Lung (tissue), 12 donors: ENCODE results near the gene SLC10A7. TPM values are rescaled to one million over a fixed set of nuclear protein-coding genes. Genes with fewer than 3 reads are reported as not detected.

Experiments used
- ATAC-seq: fragments of 200-7000 bp; cut with Tn5 transposase; one replicate; pipeline ENCODE4 v1.9.1; 2020; ENCODE audit warnings: moderate number of reproducible peaks; ENCODE audit not compliant: insufficient read depth, low FRiP score
- DNase-seq, 3 donors: peaks; one replicate each; pipeline ENCODE4 v3.0.0-alpha.2; 2013 to 2017
- H3K27ac ChIP-seq, 2 donors: one replicate each; pipeline ENCODE4 v1.5.1; 2013; ENCODE audit warnings: mild to moderate bottlenecking in 2 of 2, moderate library complexity in 2 of 2, control low read depth in 1 of 2, inconsistent platforms in 1 of 2, low read depth in 1 of 2, low read length in 1 of 2
- H3K27me3 ChIP-seq, 3 donors: one replicate each; pipeline ENCODE4 v1.5.1; 2013; ENCODE audit warnings: low read length in 2 of 3; ENCODE audit not compliant: control insufficient read depth in 3 of 3, insufficient read depth in 3 of 3
- H3K36me3 ChIP-seq, 4 donors: one replicate each; pipeline ENCODE4 v1.5.1; 2013; ENCODE audit warnings: low read length in 4 of 4, mild to moderate bottlenecking in 1 of 4, moderate library complexity in 1 of 4; ENCODE audit not compliant: control insufficient read depth in 4 of 4, insufficient read depth in 4 of 4
- H3K4me1 ChIP-seq, 5 donors: one replicate each; pipeline ENCODE4 v1.5.1; 2013; ENCODE audit warnings: low read length in 5 of 5, mild to moderate bottlenecking in 2 of 5, moderate library complexity in 1 of 5; ENCODE audit not compliant: control insufficient read depth in 5 of 5, insufficient read depth in 5 of 5
- H3K4me3 ChIP-seq: one replicate; pipeline ENCODE4 v1.5.1; 2013; ENCODE audit warnings: mild to moderate bottlenecking, control low read depth, moderate library complexity
- H3K9ac ChIP-seq, 2 donors: one replicate each; pipeline ENCODE4 v1.5.1; 2013; ENCODE audit warnings: low read length in 2 of 2, control low read depth in 1 of 2; ENCODE audit not compliant: insufficient read depth in 1 of 2
- H3K9me3 ChIP-seq, 4 donors: one replicate each; pipeline ENCODE4 v1.5.1; 2013; ENCODE audit warnings: low read length in 3 of 4, mild to moderate bottlenecking in 1 of 4, moderate library complexity in 1 of 4; ENCODE audit not compliant: control insufficient read depth in 4 of 4, insufficient read depth in 3 of 4
- CTCF ChIP-seq: IDR thresholded peaks from 2 replicates; pipeline ENCODE4 v1.5.1; 2012; ENCODE audit warnings: mild to moderate bottlenecking; ENCODE audit errors: control extremely low read depth, extremely low read depth
- WGBS, 2 donors: extraction: QIAGEN DNeasy Blood & Tissue Kit; methylation state at CpG; one replicate each; pipeline ENCODE4 v1.1.7; 2013; 5-methylcytosine and 5-hydroxymethylcytosine counted together
- polyA plus RNA-seq, 2 donors: library from polyadenylated mRNA; stranded (reverse); fragments of 200-250 nt; gene quantifications; one replicate each; pipeline ENCODE4 v1.2.1, GENCODE V29; 2013
- total RNA-seq, 2 donors: library from RNA; depleted of rRNA in 1 of 2; stranded (reverse); fragments of >200 nt in 1 of 2; gene quantifications; one replicate each; pipeline ENCODE4 v1.2.1, GENCODE V29; 2014 to 2021
- donor health status: control.
- donor health status: control.
- donor health status: Bipolar disorder and iron deficiency.
- donor health status: healthy.
- donor health status: DM: yes; HTN: yes; CAD: no.

The SLC10A7 gene
- total and polyA plus RNA-seq, 4 donors: 3.2 to 33.4 (median 13.3) TPM

GRCh38 chr4:146333187-146333894, 188.4 kb downstream of the SLC10A7 start:
- no peaks in the 10 kb centered on the region for H3K9me3 ChIP-seq
- TF ChIP-seq CTCF: no peak
- DNase-seq: no peak
- H3K4me3 ChIP-seq: no peak overlapping the region
- H3K27me3 ChIP-seq: no peaks in the 10 kb centered on the region
- H3K4me1 ChIP-seq: peaks cover 0 to 15% (median 3%) of the 10 kb centered on the region in 5 donors
- H3K36me3 ChIP-seq: no peaks in the 10 kb centered on the region
- no peak overlapping the region for H3K9ac ChIP-seq
- WGBS, 2 donors: 47 to 66% methylated on average over 4 of the region's 4 CpGs
- H3K27ac ChIP-seq: no peak overlapping the region
- no peak for ATAC-seq

DNA sequence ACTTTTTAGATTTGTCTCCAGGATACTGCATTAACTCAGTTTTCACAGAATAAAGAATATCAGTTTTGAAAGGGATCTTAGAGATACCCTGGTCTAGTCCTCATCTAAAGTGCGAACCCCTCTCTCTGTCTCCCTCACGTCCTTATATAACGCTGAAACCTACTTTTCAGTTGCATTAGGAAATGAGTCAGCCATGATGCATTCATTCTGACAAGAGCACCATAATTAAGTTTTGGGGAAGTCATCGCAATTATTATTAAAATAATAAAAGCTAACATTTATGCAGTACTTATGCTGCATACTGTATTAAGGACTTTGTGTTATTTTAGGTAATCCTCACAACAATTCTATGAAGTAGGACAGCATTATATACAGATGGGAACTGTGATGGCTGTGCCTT, 191.3 kb downstream of the SLC10A7 start:
- Histone ChIP-seq H3K4me3 (no peak overlapping the region), H3K4me1 (peaks cover 0 to 3% (median 2%) of the 10 kb centered on the region in 5 donors), H3K9ac (no peak overlapping the region), H3K9me3 (no peaks in the 10 kb centered on the region), H3K27me3 (no peaks in the 10 kb centered on the region), H3K27ac (no peak overlapping the region), H3K36me3 (no peaks in the 10 kb centered on the region)
- 70 to 84% methylated on average over 4 of the region's 4 CpGs for WGBS, 2 donors
- DNase-seq: no peak
- no peak for TF ChIP-seq CTCF
- no peak for ATAC-seq

GRCh38 chr4:146329050-146329716, 192.6 kb downstream of the SLC10A7 start:
- Histone ChIP-seq H3K4me3 (no peak overlapping the region), H3K9me3 (no peaks in the 10 kb centered on the region), H3K27me3 (no peaks in the 10 kb centered on the region), H3K36me3 (peaks cover 0 to 4% (median 0%) of the 10 kb centered on the region in 4 donors), H3K27ac (no peak overlapping the region), H3K9ac (no peak overlapping the region), H3K4me1 (peaks cover 0 to 3% (median 0%) of the 10 kb centered on the region in 5 donors)
- ATAC-seq (no peak), DNase-seq (no peak)
- TF ChIP-seq CTCF: no peak
